ENCODE results near the gene KIAA0930.
"Not testable (repeated sequence)": the region's sequence is repeated elsewhere in the genome, so short reads cannot be mapped to it uniquely, and the experiment has no call there.

Gene KIAA0930

GRCh38 chr22:45262931-45263462, 22.3 kb upstream of the KIAA0930 start:
- DNase-seq: no peak

- DNase-seq: no peak
These were observed 21.7 kb upstream of the KIAA0930 start for GRCh38 chr22:45262195-45262930.

GRCh38 chr22:45261407-45262088, 20.9 kb upstream of the KIAA0930 start:
- DNase-seq: no peak

GRCh38 chr22:45260395-45260759, 19.7 kb upstream of the KIAA0930 start:
- not testable (repeated sequence) for DNase-seq

GRCh38 chr22:45259754-45260394, 19.2 kb upstream of the KIAA0930 start:
- DNase-seq: no peak

DNA sequence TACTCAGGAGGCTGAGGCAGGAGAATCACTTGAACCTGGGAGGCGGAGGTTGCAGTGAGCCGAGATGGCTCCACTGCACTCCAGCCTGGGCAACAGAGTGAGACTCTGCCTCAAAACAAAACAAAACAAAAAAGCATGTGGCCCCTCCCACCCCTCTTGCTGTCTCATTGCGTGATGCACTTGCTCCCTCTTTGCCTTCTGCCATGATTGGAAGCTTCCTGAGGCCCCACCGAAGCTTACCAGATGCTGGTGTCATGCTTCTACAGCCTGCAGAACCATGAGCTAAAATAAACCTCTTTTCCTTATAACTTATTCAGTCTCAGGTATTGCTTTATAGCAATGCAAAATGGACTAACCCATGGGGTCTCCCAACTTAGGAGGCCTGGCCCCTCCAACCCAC, 17.2 kb upstream of the KIAA0930 start:
- DNase-seq: not testable (repeated sequence)

DNA sequence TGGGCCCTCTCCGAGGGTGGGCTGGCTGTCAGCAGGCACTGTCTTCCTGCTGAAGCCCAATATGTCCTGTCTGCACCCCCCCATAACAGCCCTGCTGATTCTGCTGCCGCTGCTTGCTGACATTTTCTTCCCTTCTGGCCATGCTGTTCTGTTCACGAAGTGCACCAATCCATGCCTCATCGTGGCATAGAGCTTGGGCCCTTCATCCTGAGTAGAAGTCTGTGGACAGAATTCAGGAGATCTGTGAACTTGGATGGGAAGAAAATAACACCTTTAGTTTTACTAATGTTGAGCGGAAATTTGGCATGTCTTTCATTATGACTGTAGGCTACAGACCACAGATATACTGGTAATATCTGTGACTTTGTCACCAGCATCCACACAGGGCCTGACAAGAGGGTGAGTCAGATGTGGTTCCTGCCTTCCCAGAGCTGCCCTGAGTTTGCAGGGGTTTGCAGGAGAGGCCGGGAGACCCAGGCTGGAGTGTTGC, 14.1 kb upstream of the KIAA0930 start:
- no peak for DNase-seq

DNA sequence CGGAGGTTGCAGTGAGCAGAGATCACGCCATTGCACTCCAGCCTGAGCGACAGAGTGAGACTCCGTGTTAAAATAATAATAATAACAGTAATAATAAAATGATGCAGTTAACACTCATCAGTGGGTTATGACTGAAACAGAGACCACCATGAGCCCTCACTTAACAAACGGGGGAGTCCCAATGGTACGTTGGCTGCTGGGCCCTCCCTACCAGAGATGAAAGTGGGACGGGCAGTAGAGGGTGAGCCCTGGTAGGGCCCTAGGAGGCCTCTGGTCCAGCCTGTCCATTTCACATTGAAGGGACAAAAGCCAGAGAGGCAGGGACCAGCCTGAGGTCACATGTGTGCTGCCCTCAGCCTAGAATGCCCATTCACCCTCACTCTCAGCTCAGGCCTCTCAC, 13.7 kb upstream of the KIAA0930 start:
- no peak for DNase-seq

DNA sequence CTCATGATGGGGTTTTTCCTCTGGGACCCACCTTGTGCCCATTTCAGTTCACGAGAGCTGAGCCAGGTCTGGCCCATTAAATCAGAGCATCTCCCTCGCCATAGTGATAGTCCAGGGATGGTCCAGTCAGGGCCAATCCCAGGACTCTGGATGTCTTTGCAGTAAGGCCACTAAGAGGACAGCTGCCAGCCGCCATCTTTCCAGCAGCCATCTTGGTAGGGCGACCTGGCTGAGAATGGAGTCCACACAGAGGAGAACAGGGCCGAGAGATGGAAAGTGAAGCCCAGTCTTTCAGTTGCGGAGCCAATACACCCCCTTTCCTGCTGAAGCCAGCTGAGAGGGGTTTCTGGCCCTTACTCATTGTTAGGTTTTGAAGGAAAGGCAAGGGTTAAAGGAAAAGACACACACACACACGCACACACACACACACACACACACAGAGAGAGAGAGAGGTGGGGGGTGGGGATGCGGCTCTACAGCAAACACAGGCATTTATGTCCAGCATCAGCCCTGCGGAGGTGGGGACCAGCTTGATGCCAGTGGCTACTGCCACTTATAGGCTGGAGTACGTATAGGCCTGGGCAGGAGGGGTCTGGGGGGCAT, 12.4 kb upstream of the KIAA0930 start:
- no peak for DNase-seq

- no peak for DNase-seq
These were observed 11.1 kb upstream of the KIAA0930 start for GRCh38 chr22:45251825-45252224.

GRCh38 chr22:45248832-45249561, 8.3 kb upstream of the KIAA0930 start:
- peak; percentile 12 for DNase-seq

GRCh38 chr22:45246060-45246985, 5.6 kb upstream of the KIAA0930 start:
- DNase-seq: no peak

DNA sequence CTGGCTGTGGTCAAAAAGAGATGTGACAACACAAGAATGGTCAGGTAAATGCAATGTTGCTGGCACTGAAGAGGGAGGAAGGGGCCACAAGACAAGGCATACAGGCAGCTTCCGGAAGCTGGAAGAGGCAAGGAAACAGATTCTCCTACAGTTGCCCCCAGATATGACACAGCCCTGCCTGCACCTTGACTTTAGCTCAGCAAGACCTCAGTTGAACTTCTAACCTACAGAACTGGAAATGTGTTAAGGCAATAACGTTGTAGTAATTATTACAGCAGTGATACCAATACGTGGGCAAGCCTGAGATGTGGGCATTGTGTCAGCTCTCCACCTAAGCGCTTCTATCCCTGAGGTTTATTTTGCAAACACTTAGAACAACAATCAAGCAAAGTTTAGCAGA, 4.2 kb upstream of the KIAA0930 start:
- DNase-seq: no peak

GRCh38 chr22:45242778-45243191, 2.1 kb upstream of the KIAA0930 start:
- no peak for DNase-seq

- DNase-seq: no peak
These were observed 437 bp downstream of the KIAA0930 start for GRCh38 chr22:45240104-45240809.

DNA sequence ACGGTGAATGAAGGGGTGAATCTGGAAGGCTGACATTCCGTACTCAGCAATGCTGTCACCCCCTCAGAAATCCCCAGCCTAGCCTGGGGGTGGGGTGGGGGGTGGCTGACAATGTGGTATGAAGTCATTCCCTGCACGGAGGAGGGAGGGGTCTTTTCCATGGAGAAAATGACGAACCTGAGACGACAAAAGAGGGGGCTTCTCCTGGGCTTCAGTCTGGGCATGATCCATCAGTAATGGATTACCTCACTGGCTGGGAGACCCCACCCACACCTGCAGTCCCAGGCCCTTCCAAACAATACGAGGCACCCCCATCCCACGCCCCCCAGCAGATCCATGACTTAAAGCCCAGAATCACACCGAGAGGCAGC, 1.0 kb downstream of the KIAA0930 start:
- DNase-seq: no peak

DNA sequence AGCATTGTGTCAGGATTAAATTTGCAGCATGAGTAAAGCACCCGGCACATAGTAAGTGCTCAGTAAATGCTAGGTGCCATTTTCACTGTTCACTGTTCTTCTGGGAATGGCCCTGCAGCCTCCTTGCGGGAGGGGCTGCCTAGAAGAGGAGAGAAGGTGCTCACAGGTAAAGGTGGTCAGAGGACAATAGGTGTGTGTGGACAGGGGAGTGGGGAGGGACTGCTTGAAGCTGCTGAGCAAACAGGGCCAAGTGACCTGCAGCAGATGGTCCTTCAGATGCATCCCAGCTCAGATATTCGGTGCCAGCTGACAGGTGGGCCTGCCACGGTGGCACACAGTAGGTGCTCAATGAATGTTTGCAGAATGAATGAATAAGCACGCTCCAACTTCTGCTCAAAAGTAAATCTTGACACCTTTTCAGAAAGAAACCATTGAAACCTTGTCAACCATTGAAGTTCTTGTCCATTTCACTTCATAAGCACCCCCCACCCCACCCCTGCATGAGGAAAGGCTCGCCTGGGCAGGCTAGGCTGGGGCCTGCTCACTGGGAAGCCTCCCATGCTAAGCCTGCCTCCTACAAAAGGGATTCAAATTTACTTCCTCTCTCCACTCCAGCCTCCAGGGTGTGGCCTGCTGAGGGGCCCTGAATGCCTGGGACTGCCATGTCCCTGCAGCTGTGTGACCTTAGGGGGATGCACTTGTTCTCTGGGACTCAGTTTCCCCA, 1.6 kb downstream of the KIAA0930 start:
- no peak for DNase-seq

DNA sequence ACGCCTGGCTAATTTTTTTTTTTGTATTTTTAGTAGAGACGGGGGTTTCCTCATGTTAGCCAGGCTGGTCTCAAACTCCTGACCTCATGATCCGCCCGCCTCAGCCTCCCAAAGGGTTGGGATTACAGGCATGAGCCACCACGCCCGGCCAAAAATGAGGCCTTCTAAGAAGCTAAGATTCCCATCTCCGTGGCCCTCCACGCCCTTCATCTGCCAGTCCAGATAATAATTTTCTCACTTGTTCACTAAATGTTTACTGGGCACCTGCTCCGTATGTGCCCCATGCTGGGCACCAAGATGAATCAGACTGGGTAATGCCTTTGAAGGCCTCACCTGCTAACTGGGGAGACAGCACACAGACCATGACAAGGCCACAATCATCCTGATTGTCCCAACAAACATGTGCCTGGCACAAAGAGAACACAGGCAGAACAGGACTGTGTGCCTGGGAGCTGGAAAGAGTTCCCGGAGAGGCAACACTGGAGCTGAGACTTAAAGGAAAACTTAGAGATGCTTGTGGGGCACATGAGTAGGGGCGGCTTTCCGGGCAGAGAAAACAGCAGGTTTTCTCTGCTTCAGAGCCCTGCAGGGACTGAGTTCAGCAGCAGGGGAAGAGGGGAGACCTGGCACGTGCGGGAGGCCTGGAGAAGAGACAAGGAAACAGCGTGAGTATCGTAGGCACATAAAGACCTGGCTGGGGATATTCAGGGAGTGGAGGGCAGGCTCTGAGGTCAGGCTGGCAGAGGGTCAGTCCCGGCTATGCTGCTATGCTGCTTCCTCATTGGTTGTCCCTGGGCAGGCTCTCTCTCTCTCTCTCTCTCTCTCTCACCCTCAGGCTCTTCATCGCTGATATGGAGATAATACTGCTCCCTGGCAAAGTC, 2.4 kb downstream of the KIAA0930 start:
- no peak for DNase-seq
